ENCODE results near the gene BTRC. TPM values are rescaled to one million over a fixed set of nuclear protein-coding genes. Genes with fewer than 3 reads are reported as not detected.

Gene BTRC
- total RNA-seq, 1 donor from 2014 or later: 27.5 TPM

- Mint-ChIP-seq H3K36me3 (ENCODE audit: low read depth, unreplicated experiment) (peaks cover 10% of the 10 kb centered on the region), H3K4me3 (ENCODE audit: unreplicated experiment) (no peak overlapping the region), H3K27ac (ENCODE audit: unreplicated experiment) (no peak overlapping the region), H3K27me3 (ENCODE audit: unreplicated experiment) (peaks cover 16% of the 10 kb centered on the region), H3K4me1 (ENCODE audit: unreplicated experiment) (no peaks in the 10 kb centered on the region), H3K9me3 (ENCODE audit: unreplicated experiment) (no peaks in the 10 kb centered on the region)
- TF ChIP-seq CTCF (IDR thresholded peaks at IDR 0.05; ENCODE audit: unreplicated experiment): no peak
- DNase-seq (ENCODE audit: low spot score): no peak
Observed at GRCh38 chr10:101576211-101576863, 222.4 kb downstream of the BTRC start.

- H3K27ac Mint-ChIP-seq (ENCODE audit: unreplicated experiment): no peak overlapping the region
- H3K4me3 Mint-ChIP-seq (ENCODE audit: unreplicated experiment): no peak overlapping the region
- peaks cover 10% of the 10 kb centered on the region for H3K36me3 Mint-ChIP-seq (ENCODE audit: low read depth, unreplicated experiment)
- no peaks in the 10 kb centered on the region for H3K4me1 Mint-ChIP-seq (ENCODE audit: unreplicated experiment)
- H3K9me3 Mint-ChIP-seq (ENCODE audit: unreplicated experiment): no peaks in the 10 kb centered on the region
- H3K27me3 Mint-ChIP-seq (ENCODE audit: unreplicated experiment): peaks cover 17% of the 10 kb centered on the region
- DNase-seq (ENCODE audit: low spot score): no peak
- TF ChIP-seq CTCF (IDR thresholded peaks at IDR 0.05; ENCODE audit: unreplicated experiment): no peak
Observed at GRCh38 chr10:101577121-101577871, 223.3 kb downstream of the BTRC start.

- peaks cover 17% of the 10 kb centered on the region for H3K27me3 Mint-ChIP-seq (ENCODE audit: unreplicated experiment)
- no peak overlapping the region for H3K27ac Mint-ChIP-seq (ENCODE audit: unreplicated experiment)
- H3K36me3 Mint-ChIP-seq (ENCODE audit: low read depth, unreplicated experiment): peaks cover 10% of the 10 kb centered on the region
- H3K4me3 Mint-ChIP-seq (ENCODE audit: unreplicated experiment): peak overlapping the region; percentile 45
- no peaks in the 10 kb centered on the region for H3K9me3 Mint-ChIP-seq (ENCODE audit: unreplicated experiment)
- no peak for DNase-seq (ENCODE audit: low spot score)
- no peaks in the 10 kb centered on the region for H3K4me1 Mint-ChIP-seq (ENCODE audit: unreplicated experiment)
- TF ChIP-seq CTCF (IDR thresholded peaks at IDR 0.05; ENCODE audit: unreplicated experiment): no peak
Observed at GRCh38 chr10:101578192-101578591, 224.2 kb downstream of the BTRC start.

GRCh38 chr10:101578803-101579515 is 225.0 kb downstream of the BTRC start:
- Mint-ChIP-seq H3K4me3 (ENCODE audit: unreplicated experiment) (peak overlapping the region; percentile 45), H3K9me3 (ENCODE audit: unreplicated experiment) (no peaks in the 10 kb centered on the region), H3K36me3 (ENCODE audit: low read depth, unreplicated experiment) (peaks cover 10% of the 10 kb centered on the region), H3K27me3 (ENCODE audit: unreplicated experiment) (peaks cover 15% of the 10 kb centered on the region), H3K4me1 (ENCODE audit: unreplicated experiment) (no peaks in the 10 kb centered on the region), H3K27ac (ENCODE audit: unreplicated experiment) (no peak overlapping the region)
- DNase-seq (ENCODE audit: low spot score): no peak
- no peak for TF ChIP-seq CTCF (IDR thresholded peaks at IDR 0.05; ENCODE audit: unreplicated experiment)
